GM18951 (cell line): ENCODE results near the gene SLC43A3.

ENCODE experiments used
- POLR2A ChIP-seq: IDR thresholded peaks from 4 replicates; pipeline ENCODE4 v1.6.1; 2011; ENCODE audit warnings: mild to moderate bottlenecking; ENCODE audit not compliant: insufficient read length, insufficient read depth; ENCODE audit errors: extremely low read depth
- in situ Hi-C: fragments of 300-500 bp; cut with MboI; formaldehyde crosslinking; loops from one replicate; pipeline ENCODE4 v1.12.0; 2022; ENCODE audit warnings: low sequenced_read_pairs, mixed read lengths, inconsistent platforms; ENCODE audit not compliant: unreplicated experiment

The SLC43A3 gene

DNA sequence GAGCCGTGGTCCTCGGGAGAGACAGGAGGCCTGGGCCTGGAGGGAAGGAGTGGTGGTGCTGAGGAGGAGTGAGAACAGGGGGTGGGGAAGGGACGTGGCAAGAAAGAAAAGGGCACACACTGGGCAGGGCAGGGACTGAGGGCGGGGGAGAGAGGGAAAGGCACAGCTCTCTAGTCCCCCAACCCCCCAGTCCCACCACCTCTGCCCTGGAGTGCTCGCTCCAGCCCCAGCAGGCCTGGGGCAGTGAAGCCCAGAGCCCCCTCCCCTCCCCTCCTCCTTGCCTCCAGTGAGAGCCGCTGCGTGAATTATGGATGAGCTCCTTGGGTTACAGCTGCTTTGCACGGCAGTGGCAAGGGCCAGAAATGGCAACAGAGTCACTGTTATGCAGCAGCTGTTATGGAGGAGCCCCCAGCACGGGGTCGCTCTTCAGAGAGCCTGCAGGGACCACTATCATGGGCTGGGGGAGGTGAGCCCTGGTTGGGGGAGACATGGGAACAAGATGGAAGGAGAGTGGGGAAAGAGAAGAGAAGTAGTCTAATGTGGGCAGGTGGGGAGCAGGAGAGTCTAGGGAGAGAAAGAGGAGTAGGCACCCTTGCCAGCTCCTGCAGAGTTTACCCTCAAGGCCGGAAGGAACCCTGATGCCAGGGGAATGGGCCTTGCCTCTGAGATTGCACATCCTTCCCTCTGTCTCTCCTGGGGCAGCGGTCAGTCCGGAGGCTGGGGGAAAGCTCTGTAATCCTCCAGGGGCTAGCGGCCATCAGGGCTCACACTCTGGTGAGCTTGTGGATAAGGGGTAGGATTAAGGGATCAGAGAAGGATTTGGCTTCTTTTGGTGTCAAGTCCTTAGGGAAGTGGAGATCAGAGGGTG is 37.0 kb upstream of the SLC43A3 start:
- in situ Hi-C loops, result no loop called here
- TF ChIP-seq POLR2A, result no peak

DNA sequence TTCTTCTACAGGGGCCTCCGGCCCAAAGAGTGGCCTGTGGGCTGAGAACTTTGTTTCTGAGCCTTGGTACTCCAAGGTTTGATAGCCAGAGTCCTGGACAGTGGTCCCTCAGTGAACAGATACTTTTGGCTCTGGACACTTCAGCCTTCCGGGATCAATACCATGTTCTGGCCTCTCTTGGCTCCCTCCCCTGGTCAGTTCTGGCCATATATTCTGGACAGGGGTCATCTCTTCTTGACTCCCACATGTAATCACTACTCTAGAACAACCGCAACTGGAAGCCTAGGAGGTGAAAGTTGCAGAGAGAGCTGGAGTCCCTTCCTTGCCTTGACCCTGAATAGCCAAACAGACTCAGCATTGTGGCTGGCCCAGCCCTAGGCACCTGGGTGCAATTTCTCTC is 35.7 kb upstream of the SLC43A3 start:
- in situ Hi-C loops, result no loop called here
- TF ChIP-seq POLR2A, result no peak

DNA sequence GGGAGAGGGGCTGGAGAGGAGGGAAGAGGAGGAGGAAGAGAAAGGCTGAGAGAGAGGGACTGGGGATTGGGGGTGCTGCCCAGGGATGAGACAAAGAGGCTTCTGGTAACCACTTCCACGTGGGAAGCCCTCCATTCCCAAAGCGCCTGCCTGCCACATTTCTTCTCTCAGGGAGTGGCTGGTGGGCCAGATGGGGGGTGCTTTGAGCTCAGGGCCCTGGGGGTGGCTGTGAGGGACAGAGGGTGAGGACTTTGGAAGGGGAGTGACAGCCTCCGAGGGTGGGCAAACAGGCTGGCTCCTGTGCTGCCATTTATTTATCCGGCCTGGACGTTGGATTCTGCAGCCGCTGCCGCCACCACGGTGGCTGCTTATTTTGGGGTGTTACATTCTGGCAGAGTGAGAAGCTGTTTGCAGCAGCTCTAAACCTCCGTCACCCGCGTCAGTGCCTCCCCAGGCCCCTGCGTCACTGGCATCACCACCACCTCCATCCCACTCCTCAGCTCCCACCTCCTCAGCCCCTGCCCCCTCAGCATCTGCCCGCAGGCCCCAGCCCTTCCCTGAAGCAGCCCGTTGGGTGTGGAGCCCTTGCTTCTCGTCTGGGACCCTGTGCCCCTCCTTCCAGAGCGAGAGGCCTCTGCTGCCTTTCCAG is 35.0 kb upstream of the SLC43A3 start:
- no peak for TF ChIP-seq POLR2A
- in situ Hi-C loops, result no loop called here

DNA sequence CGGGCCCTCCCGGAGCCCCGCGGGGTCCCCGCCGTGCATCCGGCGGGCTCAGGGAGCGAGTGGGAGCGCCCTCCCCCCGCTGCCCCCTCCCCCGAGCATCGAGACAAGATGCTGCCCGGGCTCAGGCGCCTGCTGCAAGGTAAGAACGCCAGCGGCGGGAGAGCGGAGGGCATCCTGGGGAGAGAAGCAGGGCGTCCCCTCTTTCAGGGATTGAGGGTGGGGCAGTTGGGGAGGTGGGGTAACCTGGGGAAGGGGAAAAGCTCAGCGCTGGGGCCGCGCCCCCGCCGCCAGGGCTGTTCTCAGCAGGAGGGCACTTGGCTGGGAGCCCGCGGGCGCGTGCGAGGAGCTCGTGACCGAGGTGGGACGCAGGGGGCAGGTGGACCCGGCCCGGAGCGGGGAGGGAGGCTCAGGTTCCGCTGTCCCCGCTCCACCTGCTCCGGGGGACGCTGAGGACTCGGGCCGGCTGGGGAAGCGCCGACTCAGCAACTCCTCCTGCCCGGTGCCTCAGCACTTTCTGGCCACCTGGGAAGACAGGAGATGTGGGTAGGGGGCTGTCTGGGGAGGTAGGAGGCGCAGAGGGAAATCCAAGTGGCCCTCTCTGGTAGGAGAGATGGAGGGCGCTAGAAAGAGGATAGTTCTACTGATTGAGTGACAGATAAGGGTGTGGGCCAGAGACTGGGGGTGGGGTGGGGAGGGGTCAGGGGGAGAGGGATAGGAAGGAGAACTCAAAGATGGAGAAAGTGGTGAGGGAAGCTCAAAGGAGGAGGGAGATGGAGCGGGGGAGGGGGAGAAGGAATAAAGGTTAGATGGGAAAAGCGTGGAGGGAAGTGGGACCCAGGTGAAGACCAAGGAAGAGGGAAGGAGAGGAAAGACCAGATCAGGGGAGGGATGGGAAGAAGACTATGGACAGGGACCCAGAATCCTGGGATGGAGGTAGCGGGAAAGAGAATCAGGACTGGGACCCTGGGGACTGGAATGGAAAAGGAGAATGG is 34.1 kb upstream of the SLC43A3 start:
- in situ Hi-C loops, result no loop called here
- no peak for TF ChIP-seq POLR2A

DNA sequence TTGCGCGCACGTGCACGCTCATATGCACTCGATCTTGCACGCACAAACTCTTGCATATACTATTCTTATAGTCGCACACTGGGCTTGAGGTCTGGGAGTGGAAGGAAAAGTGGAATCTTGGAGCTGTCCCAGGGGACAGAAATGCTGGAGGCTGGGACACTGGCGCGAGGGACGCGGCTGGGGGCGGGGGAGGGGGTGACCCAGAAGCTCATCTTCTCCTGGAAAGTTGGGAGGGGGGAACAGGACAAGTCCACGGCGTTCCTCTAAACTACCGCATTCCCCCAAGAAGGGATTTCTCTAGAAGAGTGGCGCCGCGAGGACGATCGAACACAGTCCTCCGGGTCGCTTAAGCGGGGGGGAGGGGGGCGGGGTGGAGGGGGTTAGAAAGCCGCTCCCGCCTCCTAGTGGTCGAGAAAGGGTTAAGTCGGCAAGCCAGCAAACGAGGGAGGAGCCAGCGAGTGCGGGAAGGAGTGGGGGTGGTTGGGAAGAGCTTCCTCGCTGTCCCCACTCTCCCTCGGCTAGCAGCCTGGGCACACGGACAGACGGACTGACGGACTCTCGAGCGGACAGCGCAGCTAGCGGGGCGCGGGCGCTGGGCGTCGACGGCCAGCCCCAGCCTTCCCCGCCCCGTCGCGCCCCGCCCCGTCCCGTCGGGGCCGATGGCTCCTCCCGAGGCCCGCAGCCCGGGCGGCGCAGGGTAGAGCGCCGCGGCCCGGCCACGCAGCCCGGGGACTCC is 33.3 kb upstream of the SLC43A3 start, which contains the start of gene RTN4RL2:
Gene RTN4RL2 (plus strand): TSS at position 507 of the 736 bp plus-strand sequence. CDS start 338 bp downstream, outside the sequence.
- TF ChIP-seq POLR2A, result no peak
- in situ Hi-C loops, result no loop called here

DNA sequence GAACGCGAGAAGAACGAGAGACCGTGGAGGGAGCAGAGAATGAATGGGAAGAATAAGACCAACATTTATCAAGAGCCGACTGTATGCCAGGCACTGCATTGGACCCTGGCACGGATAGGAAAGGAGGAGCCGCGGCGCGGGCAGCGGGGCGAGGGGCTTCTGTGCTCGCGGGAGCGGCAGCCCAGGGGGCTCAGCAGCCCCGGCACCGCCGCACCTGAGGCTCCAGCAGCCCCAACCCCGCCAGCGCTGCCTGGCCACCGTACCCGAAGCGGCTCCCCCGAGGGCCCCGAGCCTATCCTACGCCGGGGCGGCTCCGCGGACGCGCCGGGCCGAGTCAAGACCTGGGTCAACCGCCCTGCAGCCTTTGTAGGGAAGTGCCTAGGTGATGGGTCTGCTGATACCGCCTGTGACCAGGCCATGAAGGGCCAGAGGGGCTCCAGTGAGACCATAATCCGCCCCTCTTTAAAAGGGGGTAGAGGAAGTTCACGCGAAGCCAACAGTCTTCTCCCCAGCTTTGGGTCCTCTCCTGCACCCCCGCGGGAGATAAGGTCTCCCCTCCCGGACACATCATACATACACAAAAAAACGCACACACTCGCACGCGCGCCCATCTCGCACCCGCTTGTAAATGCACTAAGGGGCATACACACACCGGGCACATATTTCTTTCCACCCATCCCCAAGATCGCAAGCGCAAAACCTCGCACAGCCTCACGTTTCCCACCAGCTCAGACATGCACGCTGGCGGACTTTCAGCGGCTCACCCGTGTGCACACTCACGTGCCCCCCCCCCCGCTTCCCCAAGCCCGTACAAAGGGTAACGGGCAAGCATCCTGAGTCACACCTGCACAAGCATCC is 32.5 kb upstream of the SLC43A3 start:
- in situ Hi-C loops, result no loop called here

DNA sequence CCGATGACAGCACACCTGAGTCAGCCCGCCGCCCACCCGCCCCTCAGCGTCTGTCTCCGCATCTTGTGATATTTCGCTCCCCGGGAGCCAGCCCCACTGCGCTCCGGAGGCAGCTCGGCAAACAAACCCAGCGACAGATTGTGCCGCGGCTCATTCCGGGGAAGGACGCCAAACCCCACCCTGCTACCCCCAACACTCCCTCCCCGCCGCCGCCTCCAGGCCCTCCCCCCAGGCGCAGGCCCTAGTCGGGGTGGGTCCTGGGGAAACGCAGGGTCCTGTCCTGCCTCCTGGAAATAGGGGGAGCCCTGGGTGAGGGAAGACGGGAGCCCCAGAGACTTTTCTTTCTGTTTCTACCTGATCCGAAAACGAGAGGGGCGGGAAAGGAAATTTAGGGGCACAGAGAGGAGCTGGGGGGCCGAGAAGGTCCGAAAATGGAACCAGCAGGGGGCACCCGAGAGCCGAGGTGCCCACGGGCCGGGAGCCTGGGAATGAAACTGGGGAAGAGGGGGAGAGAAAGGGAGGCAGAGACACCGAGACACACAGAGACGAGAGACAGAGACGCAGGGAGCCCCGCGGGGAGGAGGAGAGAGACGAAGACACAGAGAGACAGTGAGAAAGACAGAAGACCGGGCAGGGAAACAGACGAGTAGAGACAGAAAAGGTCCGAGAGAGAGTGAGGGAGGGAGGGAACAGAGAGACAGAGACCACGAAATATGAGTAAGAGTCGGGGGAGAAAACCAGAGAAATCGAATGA is 31.7 kb upstream of the SLC43A3 start:
- no peak for TF ChIP-seq POLR2A
- in situ Hi-C loops, result no loop called here

More for the DNA sequence above, 32.5 kb upstream of the SLC43A3 start:
- no peak for TF ChIP-seq POLR2A

DNA sequence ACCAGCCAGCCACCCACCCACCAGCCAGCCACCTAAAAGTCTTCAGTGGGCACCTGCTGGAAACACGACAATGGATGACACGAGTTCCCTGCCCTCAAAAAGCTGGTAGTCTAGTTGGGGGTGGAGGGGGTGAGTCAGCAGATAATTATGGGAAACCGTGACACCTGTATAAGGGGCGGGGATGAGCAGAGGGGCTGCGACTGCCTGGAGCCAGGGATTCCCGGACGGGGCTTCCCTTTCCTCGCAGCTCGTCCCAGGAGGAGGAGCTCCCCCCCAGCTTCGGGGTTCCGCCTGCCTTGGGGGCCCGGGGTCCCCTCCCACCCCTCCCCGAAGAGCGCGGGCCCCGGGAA is 31.1 kb upstream of the SLC43A3 start:
- TF ChIP-seq POLR2A, result no peak
- in situ Hi-C loops, result no loop called here

DNA sequence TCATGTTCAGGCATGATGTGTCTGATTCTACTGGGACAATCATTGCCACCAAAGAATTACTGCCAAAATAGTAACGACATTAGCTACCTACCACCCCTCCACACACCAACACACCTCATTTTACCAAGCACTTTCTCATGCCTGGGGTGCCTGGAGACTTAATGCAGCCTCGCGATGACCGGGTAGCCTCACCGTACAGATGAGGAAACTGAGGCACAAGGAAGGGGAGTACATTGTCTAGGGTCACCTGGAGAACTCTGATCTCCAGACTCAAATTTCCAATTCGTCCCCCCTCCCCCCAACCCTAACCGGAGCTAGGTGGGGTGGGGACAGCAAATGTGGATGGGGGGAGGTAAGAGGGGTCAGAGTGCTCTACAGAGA is 30.7 kb upstream of the SLC43A3 start:
- in situ Hi-C loops, result no loop called here
- no peak for TF ChIP-seq POLR2A

DNA sequence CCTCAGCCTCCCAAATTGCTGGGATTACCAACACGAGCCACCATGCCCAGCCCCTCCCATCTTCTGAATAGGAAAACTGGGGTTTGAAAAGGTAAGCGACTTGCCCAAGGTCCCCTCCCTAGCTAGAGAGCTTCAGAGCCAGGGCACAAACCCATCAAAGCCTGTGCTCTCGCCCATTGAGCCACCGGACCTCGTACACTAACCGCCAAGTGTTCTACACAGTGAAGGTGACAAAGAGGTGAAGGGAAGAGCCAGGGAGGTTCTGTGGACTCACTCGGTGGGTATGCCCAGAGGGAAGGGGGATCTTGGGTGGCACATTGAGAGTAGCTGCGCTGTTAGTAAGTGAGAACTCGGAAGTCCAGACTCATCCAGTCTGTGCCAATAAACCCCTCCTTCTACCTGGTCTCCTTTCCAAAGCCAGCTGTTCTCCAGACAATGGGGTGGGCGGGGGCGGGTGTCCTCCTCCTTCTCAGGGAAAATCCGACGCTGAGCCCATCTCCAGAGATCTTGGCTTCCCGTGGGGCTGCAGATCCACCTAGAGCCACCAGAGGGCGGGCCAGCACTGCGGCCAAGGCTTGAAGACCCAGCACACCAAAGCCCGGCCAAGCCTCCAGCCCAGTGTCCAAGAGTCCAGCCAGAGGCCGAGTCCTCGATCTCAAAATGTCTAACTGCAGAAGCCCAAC is 30.2 kb upstream of the SLC43A3 start:
- in situ Hi-C loops, result no loop called here

DNA sequence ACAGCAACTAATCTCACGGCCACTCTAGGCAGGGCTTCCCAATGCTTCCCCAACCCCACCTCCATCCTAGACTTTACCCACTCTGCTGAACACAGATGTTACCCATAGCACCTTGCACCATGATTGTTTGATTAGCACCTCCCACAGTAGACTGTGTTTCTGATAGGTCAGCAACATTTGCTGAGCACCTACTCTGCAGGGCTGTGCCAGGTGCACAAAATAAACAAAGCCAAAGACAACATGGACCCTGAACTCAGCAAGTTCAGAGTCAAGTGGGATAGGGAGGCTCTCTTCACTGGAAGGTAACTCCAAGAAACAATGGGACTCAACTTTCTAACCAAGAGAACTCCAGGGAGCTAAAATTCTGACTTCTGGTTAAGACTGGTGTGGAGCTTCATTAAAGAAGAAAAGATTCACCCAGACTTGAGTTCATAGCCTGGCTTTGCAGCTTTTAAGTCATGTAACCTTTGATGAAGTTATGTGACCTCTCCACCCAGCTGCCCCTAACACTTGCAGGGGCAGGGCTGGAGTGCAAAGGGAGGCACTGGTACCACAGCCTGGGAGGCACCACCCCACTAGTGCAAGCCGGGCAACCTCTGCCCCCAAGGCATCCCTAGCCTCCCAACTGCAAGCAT is 26.7 kb upstream of the SLC43A3 start:
- TF ChIP-seq POLR2A, result no peak
- in situ Hi-C loops, result no loop called here

More for the DNA sequence above, 30.2 kb upstream of the SLC43A3 start:
- TF ChIP-seq POLR2A, result no peak
